ENCODE data around the gene TMEM43. TPM values are rescaled to one million over a fixed set of nuclear protein-coding genes. Genes with fewer than 3 reads are reported as not detected.
"Not testable (repeated sequence)": the region's sequence is repeated elsewhere in the genome, so short reads cannot be mapped to it uniquely, and the experiment has no call there.

TMEM43 gene
- total and polyA plus RNA-seq, 4 donors, result 44.3 to 104 (median 74.5) TPM

- WGBS, 2 donors, result 58 to 61% methylated on average over 13 of the region's 13 CpGs
- no peak for TF ChIP-seq CTCF (IDR thresholded peaks at IDR 0.05; ENCODE audit: control extremely low read depth, extremely low read depth)
- peak overlapping the region in 1 of 2 donors; percentile 69 for H3K27ac ChIP-seq (ENCODE audit: low read depth in 1 of 2, low read length in 1 of 2)
- H3K27me3 ChIP-seq (ENCODE audit: control insufficient read depth in 3 of 3, insufficient read depth in 3 of 3, low read length in 2 of 3), result no peaks in the 10 kb centered on the region
- ATAC-seq (ENCODE audit: insufficient read depth, low FRiP score) (peak; percentile 21), DNase-seq (peak; percentile 63 to 91 (median 84))
- H3K9ac ChIP-seq (ENCODE audit: insufficient read depth in 1 of 2, low read length in 2 of 2), result peak overlapping the region in 1 of 2 donors; percentile 4
- no peaks in the 10 kb centered on the region for H3K9me3 ChIP-seq (ENCODE audit: control insufficient read depth in 4 of 4, insufficient read depth in 3 of 4, low read length in 3 of 4)
- no peak overlapping the region for H3K4me3 ChIP-seq
- H3K4me1 ChIP-seq (ENCODE audit: control insufficient read depth in 5 of 5, insufficient read depth in 5 of 5, low read length in 5 of 5), result peaks cover 0 to 23% (median 11%) of the 10 kb centered on the region in 5 donors
- peaks cover 12 to 25% (median 18%) of the 10 kb centered on the region in 4 donors for H3K36me3 ChIP-seq (ENCODE audit: control insufficient read depth in 4 of 4, insufficient read depth in 4 of 4, low read length in 4 of 4)
Observed at GRCh38 chr3:14118400-14119381, 6.2 kb upstream of the TMEM43 start.

GRCh38 chr3:14119651-14120050, 5.2 kb upstream of the TMEM43 start:
- no peak for TF ChIP-seq CTCF (IDR thresholded peaks at IDR 0.05; ENCODE audit: control extremely low read depth, extremely low read depth)
- H3K27ac ChIP-seq (ENCODE audit: low read depth in 1 of 2, low read length in 1 of 2), result no peak overlapping the region
- no peak overlapping the region for H3K4me3 ChIP-seq
- H3K27me3 ChIP-seq (ENCODE audit: control insufficient read depth in 3 of 3, insufficient read depth in 3 of 3, low read length in 2 of 3), result no peaks in the 10 kb centered on the region
- ATAC-seq (ENCODE audit: insufficient read depth, low FRiP score) (no peak), DNase-seq (no peak)
- no peak overlapping the region for H3K9ac ChIP-seq (ENCODE audit: insufficient read depth in 1 of 2, low read length in 2 of 2)
- 81 to 93% methylated on average over 2 of the region's 2 CpGs for WGBS, 2 donors
- H3K9me3 ChIP-seq (ENCODE audit: control insufficient read depth in 4 of 4, insufficient read depth in 3 of 4, low read length in 3 of 4), result no peaks in the 10 kb centered on the region
- peaks cover 10 to 20% (median 13%) of the 10 kb centered on the region in 4 donors for H3K36me3 ChIP-seq (ENCODE audit: control insufficient read depth in 4 of 4, insufficient read depth in 4 of 4, low read length in 4 of 4)
- H3K4me1 ChIP-seq (ENCODE audit: control insufficient read depth in 5 of 5, insufficient read depth in 5 of 5, low read length in 5 of 5), result peaks cover 0 to 25% (median 12%) of the 10 kb centered on the region in 5 donors

- Histone ChIP-seq H3K27me3 (ENCODE audit: control insufficient read depth in 3 of 3, insufficient read depth in 3 of 3, low read length in 2 of 3) (no peaks in the 10 kb centered on the region), H3K9me3 (ENCODE audit: control insufficient read depth in 4 of 4, insufficient read depth in 3 of 4, low read length in 3 of 4) (no peaks in the 10 kb centered on the region), H3K36me3 (ENCODE audit: control insufficient read depth in 4 of 4, insufficient read depth in 4 of 4, low read length in 4 of 4) (peaks cover 8 to 17% (median 8%) of the 10 kb centered on the region in 4 donors), H3K9ac (ENCODE audit: insufficient read depth in 1 of 2, low read length in 2 of 2) (no peak overlapping the region), H3K27ac (ENCODE audit: low read depth in 1 of 2, low read length in 1 of 2) (no peak overlapping the region), H3K4me1 (ENCODE audit: control insufficient read depth in 5 of 5, insufficient read depth in 5 of 5, low read length in 5 of 5) (peaks cover 0 to 25% (median 12%) of the 10 kb centered on the region in 5 donors), H3K4me3 (no peak overlapping the region)
- no peak for ATAC-seq (ENCODE audit: insufficient read depth, low FRiP score)
- no peak for DNase-seq
- no peak for TF ChIP-seq CTCF (IDR thresholded peaks at IDR 0.05; ENCODE audit: control extremely low read depth, extremely low read depth)
- 95% methylated on average over 11 of the region's 11 CpGs for WGBS, 2 donors
Observed at GRCh38 chr3:14120111-14120920, 4.5 kb upstream of the TMEM43 start.

- not testable (repeated sequence) for ATAC-seq (ENCODE audit: insufficient read depth, low FRiP score); H3K27me3 ChIP-seq (ENCODE audit: control insufficient read depth in 3 of 3, insufficient read depth in 3 of 3, low read length in 2 of 3); DNase-seq; H3K9me3 ChIP-seq (ENCODE audit: control insufficient read depth in 4 of 4, insufficient read depth in 3 of 4, low read length in 3 of 4); H3K27ac ChIP-seq (ENCODE audit: low read depth in 1 of 2, low read length in 1 of 2); H3K4me3 ChIP-seq; H3K9ac ChIP-seq (ENCODE audit: insufficient read depth in 1 of 2, low read length in 2 of 2)
- H3K4me1 ChIP-seq (ENCODE audit: control insufficient read depth in 5 of 5, insufficient read depth in 5 of 5, low read length in 5 of 5), result peaks cover 0 to 30% (median 13%) of the 10 kb centered on the region in 5 donors
- 97 to 98% methylated on average over 2 of the region's 2 CpGs for WGBS, 2 donors
- H3K36me3 ChIP-seq (ENCODE audit: control insufficient read depth in 4 of 4, insufficient read depth in 4 of 4, low read length in 4 of 4), result peaks cover 2 to 11% (median 3%) of the 10 kb centered on the region in 4 donors
Observed at GRCh38 chr3:14120921-14121448, 3.9 kb upstream of the TMEM43 start.

Data from lung (tissue), 12 donors.